OCI-LY3 (cell line): ENCODE data around the gene HELZ.

Experiments used
- H2AFZ ChIP-seq: fragments of 200-600, 300-600 bp; shearing (Covaris generic); 2 replicates; pipeline ENCODE4 v1.6.0; 2014; ENCODE audit warnings: antibody characterized with exemption, low read depth, low read length
- H3K27ac ChIP-seq: fragments of 200-600, 300-600 bp; sonication (generic); 2 replicates; pipeline ENCODE4 v1.5.1; 2014; ENCODE audit warnings: mild to moderate bottlenecking, low read length, moderate library complexity, mixed read lengths
- H3K27me3 ChIP-seq: fragments of 200-600, 300-600 bp; sonication (generic); 2 replicates; pipeline ENCODE4 v1.6.1; 2014; ENCODE audit warnings: low read depth, low read length, mixed read lengths
- H3K36me3 ChIP-seq: fragments of 200-600, 300-600 bp; sonication (generic); replicated peaks from 2 replicates; pipeline ENCODE3; 2014; ENCODE audit warnings: low read depth, low read length, mixed read lengths
- H3K4me1 ChIP-seq: fragments of 300-600, 200-600 bp; sonication (generic); 2 replicates; pipeline ENCODE4 v1.6.1; 2014; ENCODE audit warnings: low read length, mixed read lengths
- H3K4me2 ChIP-seq: fragments of 200-600, 300-600 bp; sonication (generic); 2 replicates; pipeline ENCODE4 v1.6.1; 2014; ENCODE audit warnings: low read length, mixed read lengths
- H3K4me3 ChIP-seq: fragments of 300-600, 200-600 bp; sonication (generic); 2 replicates; pipeline ENCODE4 v1.5.1; 2014; ENCODE audit warnings: antibody characterized with exemption, mild to moderate bottlenecking, low read length, moderate library complexity
- H3K79me2 ChIP-seq: fragments of 300-600, 200-600 bp; shearing (Covaris generic); 2 replicates; pipeline ENCODE4 v1.6.1; 2014; ENCODE audit warnings: mild to moderate bottlenecking, low read length, mixed read lengths
- H3K9ac ChIP-seq: fragments of 300-600, 200-600 bp; shearing (Covaris generic); 2 replicates; pipeline ENCODE4 v1.6.0; 2014; ENCODE audit warnings: mild to moderate bottlenecking, low read length, moderate library complexity
- H3K9me3 ChIP-seq: fragments of 200-600, 300-600 bp; shearing (Covaris generic); 2 replicates; pipeline ENCODE4 v1.6.1; 2014; ENCODE audit warnings: low read length, mixed read lengths; ENCODE audit not compliant: insufficient read depth
- H4K20me1 ChIP-seq: fragments of 200-600, 300-600 bp; sonication (generic); 2 replicates; pipeline ENCODE4 v1.6.1; 2016; ENCODE audit warnings: low read length, mixed read lengths; ENCODE audit not compliant: insufficient read depth
- CTCF ChIP-seq: fragments of 200-600, 300-600 bp; sonication (generic); IDR thresholded peaks from 2 replicates; pipeline ENCODE4 v1.5.1; 2014; ENCODE audit warnings: antibody characterized with exemption, low read length, low read depth
- EZH2phosphoT487 ChIP-seq: fragments of 200-600 bp; shearing (Covaris generic); IDR thresholded peaks from 2 replicates; pipeline ENCODE4 v1.6.1; 2018; ENCODE audit warnings: antibody characterized with exemption, mixed run types, low read depth

HELZ gene

GRCh38 chr17:67026341-67026740 lies 218.7 kb downstream of the HELZ start:
- H4K20me1 ChIP-seq: no peaks in the 10 kb centered on the region
- no peaks in the 10 kb centered on the region for H3K79me2 ChIP-seq
- H2AFZ ChIP-seq: no peak overlapping the region
- H3K4me3 ChIP-seq: no peak overlapping the region
- no peaks in the 10 kb centered on the region for H3K4me1 ChIP-seq
- no peak overlapping the region for H3K4me2 ChIP-seq
- H3K36me3 ChIP-seq: no peaks in the 10 kb centered on the region
- H3K27ac ChIP-seq: no peak overlapping the region
- TF ChIP-seq EZH2phosphoT487: no peak
- no peak for TF ChIP-seq CTCF
- H3K9ac ChIP-seq: no peak overlapping the region
- no peaks in the 10 kb centered on the region for H3K9me3 ChIP-seq
- H3K27me3 ChIP-seq: no peaks in the 10 kb centered on the region

GRCh38 chr17:67025216-67025792 lies 219.7 kb downstream of the HELZ start:
- Histone ChIP-seq H3K4me2 (no peak overlapping the region), H3K4me1 (no peaks in the 10 kb centered on the region), H3K36me3 (no peaks in the 10 kb centered on the region), H3K27me3 (no peaks in the 10 kb centered on the region), H4K20me1 (no peaks in the 10 kb centered on the region), H3K4me3 (no peak overlapping the region), H3K27ac (no peak overlapping the region), H3K9ac (no peak overlapping the region), H3K9me3 (no peaks in the 10 kb centered on the region), H3K79me2 (no peaks in the 10 kb centered on the region), H2AFZ (no peak overlapping the region)
- no peak for TF ChIP-seq CTCF
- TF ChIP-seq EZH2phosphoT487: no peak

GRCh38 chr17:67024736-67025135 lies 220.3 kb downstream of the HELZ start:
- H3K4me1 ChIP-seq: no peaks in the 10 kb centered on the region
- no peak overlapping the region for H2AFZ ChIP-seq
- no peaks in the 10 kb centered on the region for H4K20me1 ChIP-seq
- H3K4me3 ChIP-seq: no peak overlapping the region
- no peaks in the 10 kb centered on the region for H3K36me3 ChIP-seq
- H3K9ac ChIP-seq: no peak overlapping the region
- H3K9me3 ChIP-seq: no peaks in the 10 kb centered on the region
- H3K27me3 ChIP-seq: no peaks in the 10 kb centered on the region
- H3K79me2 ChIP-seq: no peaks in the 10 kb centered on the region
- TF ChIP-seq CTCF: no peak
- TF ChIP-seq EZH2phosphoT487: no peak
- no peak overlapping the region for H3K4me2 ChIP-seq
- H3K27ac ChIP-seq: no peak overlapping the region

GRCh38 chr17:67022451-67022810 lies 222.6 kb downstream of the HELZ start:
- Histone ChIP-seq H4K20me1 (no peaks in the 10 kb centered on the region), H3K9ac (no peak overlapping the region), H3K9me3 (no peaks in the 10 kb centered on the region), H3K4me1 (no peaks in the 10 kb centered on the region), H3K36me3 (no peaks in the 10 kb centered on the region), H3K27ac (no peak overlapping the region), H3K4me3 (no peak overlapping the region), H3K4me2 (no peak overlapping the region), H2AFZ (no peak overlapping the region), H3K27me3 (no peaks in the 10 kb centered on the region), H3K79me2 (no peaks in the 10 kb centered on the region)
- TF ChIP-seq EZH2phosphoT487: no peak
- TF ChIP-seq CTCF: no peak
